ENCODE measurements around the gene SLC20A1. TPM values are rescaled to one million over a fixed set of nuclear protein-coding genes. Genes with fewer than 3 reads are reported as not detected.

SLC20A1 gene
- total RNA-seq, 1 experiment from 2014 or later, result 123 TPM

DNA sequence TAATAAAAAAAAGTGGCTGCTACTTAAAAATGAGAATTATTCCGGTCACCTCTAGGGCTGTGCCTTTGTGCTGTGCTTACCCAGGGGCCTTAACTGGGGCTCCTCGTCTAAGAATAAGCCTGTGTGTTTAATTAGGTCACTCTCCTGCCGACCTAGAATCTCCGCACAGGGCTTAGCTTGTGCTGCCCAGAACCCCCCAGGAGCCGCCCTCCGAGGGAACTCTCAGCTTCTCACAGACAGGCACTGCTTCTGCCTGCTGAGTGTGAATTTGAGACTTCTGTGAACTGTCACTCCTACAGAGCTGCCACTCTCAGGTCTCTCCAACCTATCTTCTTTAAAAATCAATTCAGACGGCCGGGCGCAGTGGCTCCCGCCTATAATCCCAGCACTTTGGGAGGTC is 63.2 kb downstream of the SLC20A1 start:
- H3K36me3 Mint-ChIP-seq (ENCODE audit: insufficient read depth in 1 of 3, low read depth in 3 of 3), result no peaks in the 10 kb centered on the region
- H3K27me3 ChIP-seq (ENCODE audit: insufficient read depth, low read length), result no peaks in the 10 kb centered on the region
- no peak overlapping the region for H2BK120ac ChIP-seq (ENCODE audit: low read depth, low read length, poor library complexity, severe bottlenecking)
- H2BK5ac ChIP-seq (ENCODE audit: insufficient read length, low read length), result no peak overlapping the region
- no peak overlapping the region for H4K91ac ChIP-seq (ENCODE audit: insufficient read length, low read depth, low read length)
- no peak overlapping the region for H3K27ac Mint-ChIP-seq
- H3K9me3 ChIP-seq (ENCODE audit: control insufficient read depth, low read depth, low read length), result no peaks in the 10 kb centered on the region
- no peak overlapping the region for H3K23ac ChIP-seq (ENCODE audit: insufficient read length, low read depth, low read length)
- no CpG with 5 or more reads among the region's 10 CpGs for WGBS (ENCODE audit: extremely low coverage, insufficient read length, low lambda C conversion rate)
- no peak overlapping the region for H3T11ph ChIP-seq (ENCODE audit: low read length)
- H3K4me1 ChIP-seq (ENCODE audit: insufficient read depth, low read length), result no peaks in the 10 kb centered on the region
- no peaks in the 10 kb centered on the region for H3K23me2 ChIP-seq (ENCODE audit: insufficient read length, low read depth, low read length, poor library complexity, severe bottlenecking)
- H2AFZ ChIP-seq (ENCODE audit: low read length), result no peak overlapping the region
- H2BK12ac ChIP-seq (ENCODE audit: insufficient read length, low read depth, low read length), result no peak overlapping the region
- peaks cover 12% of the 10 kb centered on the region for H3K27me3 Mint-ChIP-seq (ENCODE audit: low read depth)
- H3K4me2 ChIP-seq (ENCODE audit: insufficient read depth, insufficient read length, low read length), result no peak overlapping the region
- no peak overlapping the region for H3K14ac ChIP-seq (ENCODE audit: insufficient read depth, low read length)
- H4K5ac ChIP-seq (ENCODE audit: insufficient read length, low read depth, low read length), result no peak overlapping the region
- H2BK15ac ChIP-seq (ENCODE audit: low read depth, low read length), result no peak overlapping the region
- no peak overlapping the region for H2BK20ac ChIP-seq (ENCODE audit: low read depth, low read length, poor library complexity, severe bottlenecking)
- H3K27ac ChIP-seq (ENCODE audit: insufficient read length, low read depth, low read length), result no peak overlapping the region
- no peaks in the 10 kb centered on the region for H3K79me1 ChIP-seq (ENCODE audit: insufficient read depth, low read depth, low read length, poor library complexity, severe bottlenecking)
- no peak overlapping the region for H3K4ac ChIP-seq (ENCODE audit: low read depth, low read length)
- H3K4me1 Mint-ChIP-seq, result no peaks in the 10 kb centered on the region
- no peaks in the 10 kb centered on the region for H4K20me1 ChIP-seq (ENCODE audit: control insufficient read depth, insufficient read depth, insufficient read length)
- TF ChIP-seq, protein P1, sequence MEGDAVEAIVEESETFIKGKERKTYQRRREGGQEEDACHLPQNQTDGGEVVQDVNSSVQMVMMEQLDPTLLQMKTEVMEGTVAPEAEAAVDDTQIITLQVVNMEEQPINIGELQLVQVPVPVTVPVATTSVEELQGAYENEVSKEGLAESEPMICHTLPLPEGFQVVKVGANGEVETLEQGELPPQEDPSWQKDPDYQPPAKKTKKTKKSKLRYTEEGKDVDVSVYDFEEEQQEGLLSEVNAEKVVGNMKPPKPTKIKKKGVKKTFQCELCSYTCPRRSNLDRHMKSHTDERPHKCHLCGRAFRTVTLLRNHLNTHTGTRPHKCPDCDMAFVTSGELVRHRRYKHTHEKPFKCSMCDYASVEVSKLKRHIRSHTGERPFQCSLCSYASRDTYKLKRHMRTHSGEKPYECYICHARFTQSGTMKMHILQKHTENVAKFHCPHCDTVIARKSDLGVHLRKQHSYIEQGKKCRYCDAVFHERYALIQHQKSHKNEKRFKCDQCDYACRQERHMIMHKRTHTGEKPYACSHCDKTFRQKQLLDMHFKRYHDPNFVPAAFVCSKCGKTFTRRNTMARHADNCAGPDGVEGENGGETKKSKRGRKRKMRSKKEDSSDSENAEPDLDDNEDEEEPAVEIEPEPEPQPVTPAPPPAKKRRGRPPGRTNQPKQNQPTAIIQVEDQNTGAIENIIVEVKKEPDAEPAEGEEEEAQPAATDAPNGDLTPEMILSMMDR (conservative IDR thresholded peaks at IDR 0.05), result no peak
- H3K4me3 Mint-ChIP-seq, result no peak overlapping the region
- no peak overlapping the region for H2AK5ac ChIP-seq (ENCODE audit: insufficient read length, low read length)
- no peak overlapping the region for H3K9ac ChIP-seq (ENCODE audit: extremely low read depth, insufficient read length, low read length)
- H3K79me2 ChIP-seq (ENCODE audit: insufficient read depth, low read length), result no peaks in the 10 kb centered on the region
- no peaks in the 10 kb centered on the region; a peak in 1 of 5 replicates for H3K9me3 Mint-ChIP-seq
- H3K18ac ChIP-seq (ENCODE audit: insufficient read length, low read depth, low read length), result no peak overlapping the region
- no peak overlapping the region for H3K56ac ChIP-seq (ENCODE audit: insufficient read length, low read depth, low read length)
- no peak for DNase-seq
- no peak overlapping the region for H4K8ac ChIP-seq (replicated peaks; ENCODE audit: insufficient read length, low read depth, low read length)

All from H9 (cell line).